B cell (primary cell): Measurements from ENCODE around the gene CDKN2AIPNL. TPM values are rescaled to one million over a fixed set of nuclear protein-coding genes. Genes with fewer than 3 reads are reported as not detected.

Source experiments
- ATAC-seq: fragments of 200-7000 bp; cut with Tn5 transposase; one replicate; pipeline ENCODE4 v1.10.0; 2021; ENCODE audit warnings: low read depth, mild to moderate bottlenecking, moderate number of reproducible peaks, moderate library complexity
- CTCF ChIA-PET: fragments of 350-600 bp; sonication (Branson Sonifier 250); formaldehyde crosslinking; loops from one replicate; lab custom pipeline; 2021; ENCODE audit warnings: antibody characterized with exemption, inconsistent platforms; lab: Charles Lee
- POLR2A ChIA-PET: fragments of 350-600 bp; sonication (Branson Sonifier 250); formaldehyde crosslinking; loops from one replicate; lab custom pipeline; 2021; ENCODE audit warnings: antibody characterized with exemption; lab: Charles Lee
- DNase-seq: peaks from one replicate; pipeline ENCODE4 v3.0.0; 2013
- H2AFZ ChIP-seq: 2 replicates; pipeline ENCODE4 v1.6.1; 2012; ENCODE audit warnings: mild to moderate bottlenecking, low read depth, low read length; ENCODE audit not compliant: insufficient read depth, poor library complexity, severe bottlenecking
- H3K27ac ChIP-seq, 2 donors: 1 replicate in 1 of 2; 2 replicates in 1 of 2; pipeline ENCODE4 v1.5.1; 2012 to 2013; ENCODE audit warnings: low read length in 2 of 2, mild to moderate bottlenecking in 2 of 2, moderate library complexity in 1 of 2
- H3K27me3 ChIP-seq, 4 experiments: fragments of 200-600 bp in 1 of 4; sonication (generic) in 1 of 4; replicated peaks in 1 of 4; 1 replicate in 2 of 4; 2 replicates in 2 of 4; pipeline versions ENCODE4 v1.6.1 to v1.7.0; 2013 to 2016; ENCODE audit warnings: low read length in 3 of 4, mild to moderate bottlenecking in 2 of 4, mixed read lengths in 1 of 4, moderate library complexity in 1 of 4; ENCODE audit not compliant: insufficient read depth in 4 of 4, control insufficient read depth in 3 of 4; ENCODE audit errors: control extremely low read depth in 1 of 4
- H3K36me3 ChIP-seq, 2 experiments: replicated peaks in 1 of 2; 1 replicate in 1 of 2; 2 replicates in 1 of 2; pipeline versions ENCODE4 v1.6.1 to v1.7.1; 2013; ENCODE audit warnings: low read length in 1 of 2; ENCODE audit not compliant: insufficient read depth in 2 of 2, control insufficient read depth in 1 of 2; ENCODE audit errors: control extremely low read depth in 1 of 2, extremely low read depth in 1 of 2
- H3K4me1 ChIP-seq, 2 donors: fragments of 200-600 bp in 1 of 2; sonication (generic) in 1 of 2; 1 replicate in 1 of 2; 2 replicates in 1 of 2; pipeline versions ENCODE4 v1.5.1 to v1.6.1; 2013 to 2017; ENCODE audit warnings: low read length in 2 of 2; ENCODE audit not compliant: control insufficient read depth in 2 of 2, insufficient read depth in 2 of 2
- H3K4me2 ChIP-seq: replicated peaks from 2 replicates; pipeline ENCODE3; 2012; ENCODE audit warnings: mild to moderate bottlenecking, low read depth, low read length; ENCODE audit not compliant: poor library complexity, severe bottlenecking
- H3K4me3 ChIP-seq, 5 experiments: fragments of 200-600 bp in 1 of 5; sonication (generic) in 1 of 5; 1 replicate in 3 of 5; 2 replicates in 2 of 5; pipeline versions ENCODE4 v1.5.1 to v1.7.0; 2011 to 2016; ENCODE audit warnings: low read length in 4 of 5, mild to moderate bottlenecking in 4 of 5, low read depth in 2 of 5, control low read depth in 1 of 5, moderate library complexity in 1 of 5; ENCODE audit not compliant: insufficient read depth in 1 of 5; ENCODE audit errors: control extremely low read depth in 1 of 5, extremely low read depth in 1 of 5
- H3K79me2 ChIP-seq: fragments of 200-600 bp; sonication (generic); one replicate; pipeline ENCODE4 v1.6.0; 2016; ENCODE audit warnings: low read length; ENCODE audit not compliant: control insufficient read depth, insufficient read depth
- H3K9ac ChIP-seq: fragments of 200-600 bp; sonication (generic); 2 replicates; pipeline ENCODE4 v1.6.1; 2017; ENCODE audit warnings: mild to moderate bottlenecking, low read length, moderate library complexity
- H3K9me3 ChIP-seq, 3 donors: one replicate each; pipeline versions ENCODE4 v1.6.1 to v1.7.1; 2013; ENCODE audit warnings: low read length in 2 of 3; ENCODE audit not compliant: control insufficient read depth in 2 of 3, insufficient read depth in 1 of 3; ENCODE audit errors: control extremely low read depth in 1 of 3
- H4K20me1 ChIP-seq: 2 replicates; pipeline ENCODE4 v1.6.0; 2012; ENCODE audit warnings: mild to moderate bottlenecking, low read length; ENCODE audit not compliant: insufficient read depth, control insufficient read depth, poor library complexity, severe bottlenecking
- H3K27ac Mint-ChIP-seq: one replicate; pipeline ENCODE4 v1.8.0; 2021; ENCODE audit warnings: mixed read lengths
- H3K27me3 Mint-ChIP-seq: one replicate; pipeline ENCODE4 v1.8.0; 2021; ENCODE audit warnings: mixed read lengths
- H3K4me1 Mint-ChIP-seq: one replicate; pipeline ENCODE4 v1.8.0; 2021; ENCODE audit warnings: mixed read lengths
- H3K4me3 Mint-ChIP-seq: one replicate; pipeline ENCODE4 v1.8.0; 2021; ENCODE audit warnings: mixed read lengths
- H3K9me3 Mint-ChIP-seq: one replicate; pipeline ENCODE4 v1.8.0; 2022; ENCODE audit warnings: mixed read lengths; ENCODE audit not compliant: insufficient read depth
- EZH2 ChIP-seq: IDR thresholded peaks from 2 replicates; pipeline ENCODE4 v1.6.1; 2012; ENCODE audit warnings: borderline replicate concordance, low read depth, mild to moderate bottlenecking, moderate library complexity, low read length; ENCODE audit not compliant: insufficient read depth, poor library complexity, severe bottlenecking
- WGBS: methylation state at CpG from one replicate; pipeline ENCODE4 v1.1.5; 2013; ENCODE audit warnings: missing lambda C conversion rate; ENCODE audit not compliant: insufficient coverage; 5-methylcytosine and 5-hydroxymethylcytosine counted together
- intact Hi-C: fragments of 100-400 bp; cut with micrococcal nuclease; formaldehyde crosslinking; loops from one replicate; pipeline ENCODE4 v1.10.0; 2022
- polyA plus RNA-seq: library from polyadenylated mRNA; depleted of rRNA; stranded (reverse); fragments of >200 nt; gene quantifications from 2 replicates; pipeline ENCODE4 v1.2.3, GENCODE V29; 2012
- total RNA-seq, 2 donors: library from RNA; stranded (reverse); fragments of 120-200 nt in 1 of 2; gene quantifications; 1 replicate in 1 of 2; 2 replicates in 1 of 2; pipeline versions ENCODE4 v1.2.3 to v1.2.4, GENCODE V29; 2013 to 2022
- TF ChIP-seq, protein P1 (sequence below): fragments of 200-600 bp; IDR thresholded peaks from one replicate; pipeline ENCODE4 v1.8.0; 2022; ENCODE audit warnings: antibody characterized with exemption, mild to moderate bottlenecking

The CDKN2AIPNL gene
- total and polyA plus RNA-seq, 2 donors (not counting 1 experiment from before 2014, with no cell fraction given) = 11.2 to 17.2 TPM

GRCh38 chr5:134370311-134370870, 41.3 kb downstream of the CDKN2AIPNL start:
- TF ChIP-seq EZH2 = no peak
- TF ChIP-seq, protein P1, sequence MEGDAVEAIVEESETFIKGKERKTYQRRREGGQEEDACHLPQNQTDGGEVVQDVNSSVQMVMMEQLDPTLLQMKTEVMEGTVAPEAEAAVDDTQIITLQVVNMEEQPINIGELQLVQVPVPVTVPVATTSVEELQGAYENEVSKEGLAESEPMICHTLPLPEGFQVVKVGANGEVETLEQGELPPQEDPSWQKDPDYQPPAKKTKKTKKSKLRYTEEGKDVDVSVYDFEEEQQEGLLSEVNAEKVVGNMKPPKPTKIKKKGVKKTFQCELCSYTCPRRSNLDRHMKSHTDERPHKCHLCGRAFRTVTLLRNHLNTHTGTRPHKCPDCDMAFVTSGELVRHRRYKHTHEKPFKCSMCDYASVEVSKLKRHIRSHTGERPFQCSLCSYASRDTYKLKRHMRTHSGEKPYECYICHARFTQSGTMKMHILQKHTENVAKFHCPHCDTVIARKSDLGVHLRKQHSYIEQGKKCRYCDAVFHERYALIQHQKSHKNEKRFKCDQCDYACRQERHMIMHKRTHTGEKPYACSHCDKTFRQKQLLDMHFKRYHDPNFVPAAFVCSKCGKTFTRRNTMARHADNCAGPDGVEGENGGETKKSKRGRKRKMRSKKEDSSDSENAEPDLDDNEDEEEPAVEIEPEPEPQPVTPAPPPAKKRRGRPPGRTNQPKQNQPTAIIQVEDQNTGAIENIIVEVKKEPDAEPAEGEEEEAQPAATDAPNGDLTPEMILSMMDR = no peak
- ATAC-seq (peak; percentile 3), DNase-seq (no peak)
- H3K36me3 ChIP-seq = peaks cover 0 to 5% of the 10 kb centered on the region in 2 experiments
- ChIA-PET POLR2A (interaction anchor here (0.9 to 3.6 kb wide), 4 partner anchors 144 to 217 kb away, joined by 3 to 36 read pairs (median 8); partner anchors contain the start of genes JADE2 and PPP2CA), CTCF (interaction anchor here (1.4 to 2.1 kb wide), 3 partner anchors 41 to 207 kb away, joined by 5 to 10 read pairs (median 5); partner anchors contain the start of gene CDKN2AIPNL)
- H3K27ac ChIP-seq = peak overlapping the region; percentile 97 to 99
- peak overlapping the region; percentile 98 for H3K4me3 Mint-ChIP-seq
- peak overlapping the region; percentile 91 for H2AFZ ChIP-seq
- H3K4me3 ChIP-seq = peak overlapping the region; percentile 36 to 99 (median 92)
- H3K27me3 Mint-ChIP-seq = no peaks in the 10 kb centered on the region
- H3K79me2 ChIP-seq = peaks cover 62% of the 10 kb centered on the region
- H4K20me1 ChIP-seq = peaks cover 14% of the 10 kb centered on the region
- H3K27me3 ChIP-seq = no peaks in the 10 kb centered on the region
- peak overlapping the region; percentile 81 for H3K4me2 ChIP-seq
- peak overlapping the region; percentile 89 for H3K9ac ChIP-seq
- H3K4me1 ChIP-seq = peaks cover 25 to 32% of the 10 kb centered on the region in 2 donors
- 57% methylated on average over 1 of the region's 5 CpGs for WGBS
- H3K9me3 ChIP-seq = peaks cover 0 to 5% (median 0%) of the 10 kb centered on the region in 3 donors
- H3K4me1 Mint-ChIP-seq = peaks cover 46% of the 10 kb centered on the region
- intact Hi-C loops = loop anchor here (2.0 to 5.0 kb wide), 8 partner anchors 66 to 534 kb away; partner anchors contain the start of genes PCBD2 and SKP1
- peaks cover 2% of the 10 kb centered on the region for H3K9me3 Mint-ChIP-seq
- H3K27ac Mint-ChIP-seq = peak overlapping the region; percentile 100

- Mint-ChIP-seq H3K4me1 (peaks cover 18% of the 10 kb centered on the region), H3K9me3 (peaks cover 2% of the 10 kb centered on the region), H3K27me3 (no peaks in the 10 kb centered on the region), H3K4me3 (peak overlapping the region; percentile 21), H3K27ac (no peak overlapping the region)
- H4K20me1 ChIP-seq = no peaks in the 10 kb centered on the region
- H3K79me2 ChIP-seq = peaks cover 25% of the 10 kb centered on the region
- no peak overlapping the region for H3K27ac ChIP-seq
- no peak overlapping the region for H3K9ac ChIP-seq
- H3K4me2 ChIP-seq = no peak overlapping the region
- no peak for TF ChIP-seq EZH2
- TF ChIP-seq, protein P1 = no peak
- no peak overlapping the region for H2AFZ ChIP-seq
- intact Hi-C loops = loop anchor here (1.0 kb wide), 1 partner anchor 190 kb away; no protein-coding TSS in a partner anchor
- H3K36me3 ChIP-seq = no peaks in the 10 kb centered on the region
- H3K4me1 ChIP-seq = peaks cover 14 to 19% of the 10 kb centered on the region in 2 donors
- ATAC-seq (no peak), DNase-seq (no peak)
- ChIA-PET POLR2A (no interaction called here), CTCF (interaction anchor here (0.7 kb wide), 1 partner anchor 182 kb away, joined by 3 read pairs; no protein-coding TSS in a partner anchor)
- H3K9me3 ChIP-seq = peaks cover 0 to 5% (median 0%) of the 10 kb centered on the region in 3 donors
- no peaks in the 10 kb centered on the region for H3K27me3 ChIP-seq
- H3K4me3 ChIP-seq = no peak overlapping the region
- 100% methylated on average over 1 of the region's 1 CpG for WGBS
These were observed 46.1 kb downstream of the CDKN2AIPNL start for GRCh38 chr5:134365604-134366003.
